Activated naive CD4-positive, alpha-beta T cell treated with anti-CD3 and anti-CD28 coated beads, Interleukin-2, amount 50 U/mL, for 72 hours (primary cell): ENCODE results near the gene UPF1. TPM values are rescaled to one million over a fixed set of nuclear protein-coding genes. Genes with fewer than 3 reads are reported as not detected.

Experiments
- ATAC-seq, 2 donors: fragments of 150-1000 bp; cut with Tn5 transposase; 2 replicates each; pipeline ENCODE4 v1.10.0; 2021; ENCODE audit warnings: mild to moderate bottlenecking in 2 of 2, moderate library complexity in 2 of 2
- DNase-seq, 2 donors: peaks; one replicate each; pipeline ENCODE4 v3.0.0; 2021 to 2022; ENCODE audit warnings: low spot score in 2 of 2
- H3K27ac Mint-ChIP-seq, 2 donors: one replicate each; pipeline ENCODE4 v1.8.0; 2022; ENCODE audit warnings: mild to moderate bottlenecking in 2 of 2, mixed read lengths in 2 of 2
- H3K36me3 Mint-ChIP-seq, 2 donors: one replicate each; pipeline ENCODE4 v1.8.0; 2022; ENCODE audit warnings: mixed read lengths in 2 of 2
- H3K9me3 Mint-ChIP-seq, 2 donors: one replicate each; pipeline ENCODE4 v1.8.0; 2022; ENCODE audit warnings: mixed read lengths in 2 of 2
- total RNA-seq, 2 donors: library from RNA; stranded (reverse); gene quantifications; one replicate each; pipeline ENCODE4 v1.2.3, GENCODE V29; 2022

Gene UPF1
- total RNA-seq, 2 donors from 2014 or later: 81.6 to 109 TPM

DNA sequence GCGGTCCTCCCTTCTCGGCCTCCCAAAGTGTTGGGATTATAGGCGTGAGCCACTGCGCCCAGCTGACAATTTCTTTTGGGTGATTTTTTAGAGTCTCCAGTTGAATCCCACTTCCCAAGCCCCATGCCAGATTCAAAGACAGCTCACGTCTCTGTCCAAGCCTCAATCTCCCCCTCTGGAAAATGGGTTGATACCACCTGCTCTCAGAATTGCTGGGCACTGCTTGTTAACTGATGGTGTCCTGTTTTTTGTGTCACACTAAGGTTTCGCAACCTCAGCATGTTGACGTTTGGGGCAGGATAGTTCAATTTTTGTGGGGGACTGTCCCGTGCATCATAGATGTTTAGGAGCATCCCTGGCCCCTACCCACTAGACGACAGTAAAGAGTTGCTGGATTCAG is 14.2 kb upstream of the UPF1 start:
- ATAC-seq (no peak), DNase-seq (no peak)
- H3K36me3 Mint-ChIP-seq: no peaks in the 10 kb centered on the region
- H3K27ac Mint-ChIP-seq: no peak overlapping the region
- H3K9me3 Mint-ChIP-seq: no peaks in the 10 kb centered on the region

DNA sequence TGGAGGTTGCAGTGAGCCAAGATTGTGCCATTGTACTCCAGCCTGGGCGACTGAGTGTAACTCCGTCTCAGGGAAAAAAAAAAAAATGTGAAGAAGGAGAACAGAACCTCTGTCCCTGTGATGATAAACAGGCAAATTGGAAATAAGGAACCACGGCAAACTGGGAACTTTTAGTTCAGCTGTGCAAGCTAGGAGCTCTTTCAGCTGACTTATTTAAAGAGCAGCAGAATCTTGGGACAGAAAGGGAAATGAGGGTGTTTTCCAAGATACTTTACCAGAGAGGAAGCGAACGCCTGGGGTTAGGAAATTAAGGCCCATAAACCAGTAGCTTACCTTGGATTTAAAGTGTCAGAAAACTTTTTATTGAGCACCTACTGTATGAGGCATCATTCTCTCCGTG is 3.0 kb upstream of the UPF1 start:
- Mint-ChIP-seq H3K36me3 (peaks cover 14 to 19% of the 10 kb centered on the region in 2 donors), H3K27ac (no peak overlapping the region), H3K9me3 (no peaks in the 10 kb centered on the region)
- no peak for ATAC-seq
- DNase-seq: no peak

- no peak for DNase-seq
- ATAC-seq: no peak
- Mint-ChIP-seq H3K9me3 (no peaks in the 10 kb centered on the region), H3K36me3 (peaks cover 27 to 34% of the 10 kb centered on the region in 2 donors), H3K27ac (no peak overlapping the region)
Observed at GRCh38 chr19:18830488-18830887, 1.3 kb upstream of the UPF1 start.

DNA sequence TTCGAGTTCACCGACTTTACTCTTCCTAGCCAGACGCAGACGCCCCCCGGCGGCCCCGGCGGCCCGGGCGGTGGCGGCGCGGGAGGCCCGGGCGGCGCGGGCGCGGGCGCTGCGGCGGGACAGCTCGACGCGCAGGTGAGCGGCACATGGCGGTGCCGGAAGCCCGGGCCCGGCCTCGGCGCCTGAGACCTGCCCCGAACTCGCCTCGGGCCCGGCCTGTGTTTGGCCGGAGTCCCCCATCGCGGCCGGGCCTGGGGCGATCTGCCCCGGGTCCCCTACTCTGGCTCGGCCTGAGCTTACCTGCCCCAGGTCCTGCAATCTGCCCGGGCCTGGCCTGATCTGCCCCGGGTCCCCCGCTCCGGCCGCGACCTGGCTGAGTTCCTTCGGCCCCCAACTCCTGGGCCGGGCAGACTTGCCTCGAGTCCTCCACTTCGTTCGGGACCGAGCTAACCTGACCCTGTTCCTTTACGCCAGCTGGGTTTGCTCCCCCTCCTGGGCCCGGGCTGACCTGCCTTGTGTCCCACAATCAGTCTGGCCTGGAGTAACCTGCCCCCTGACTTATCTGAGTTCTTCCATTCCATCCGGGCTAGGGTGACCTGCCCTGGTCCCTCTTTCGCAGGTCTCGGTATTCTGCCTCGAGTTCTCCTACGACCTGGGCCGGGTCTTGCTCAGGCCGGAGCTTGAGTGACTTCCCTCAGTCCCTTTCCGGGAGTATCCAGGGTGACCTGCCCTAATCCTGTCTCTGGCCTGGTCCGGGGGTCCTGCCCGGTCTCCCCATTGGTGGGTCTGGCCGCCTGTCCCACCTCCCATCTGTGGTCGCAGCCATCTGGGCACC is 764 bp downstream of the UPF1 start:
- peak overlapping the region; percentile 92 to 98 for H3K27ac Mint-ChIP-seq
- ATAC-seq: peak; percentile 60 to 61
- H3K9me3 Mint-ChIP-seq: no peaks in the 10 kb centered on the region
- H3K36me3 Mint-ChIP-seq: peaks cover 27 to 42% of the 10 kb centered on the region in 2 donors
- DNase-seq: peak in 1 of 2 donors; percentile 36

- Mint-ChIP-seq H3K9me3 (no peaks in the 10 kb centered on the region), H3K36me3 (peaks cover 27 to 46% of the 10 kb centered on the region in 2 donors)
Observed at GRCh38 chr19:18833141-18833476, 1.4 kb downstream of the UPF1 start.

DNA sequence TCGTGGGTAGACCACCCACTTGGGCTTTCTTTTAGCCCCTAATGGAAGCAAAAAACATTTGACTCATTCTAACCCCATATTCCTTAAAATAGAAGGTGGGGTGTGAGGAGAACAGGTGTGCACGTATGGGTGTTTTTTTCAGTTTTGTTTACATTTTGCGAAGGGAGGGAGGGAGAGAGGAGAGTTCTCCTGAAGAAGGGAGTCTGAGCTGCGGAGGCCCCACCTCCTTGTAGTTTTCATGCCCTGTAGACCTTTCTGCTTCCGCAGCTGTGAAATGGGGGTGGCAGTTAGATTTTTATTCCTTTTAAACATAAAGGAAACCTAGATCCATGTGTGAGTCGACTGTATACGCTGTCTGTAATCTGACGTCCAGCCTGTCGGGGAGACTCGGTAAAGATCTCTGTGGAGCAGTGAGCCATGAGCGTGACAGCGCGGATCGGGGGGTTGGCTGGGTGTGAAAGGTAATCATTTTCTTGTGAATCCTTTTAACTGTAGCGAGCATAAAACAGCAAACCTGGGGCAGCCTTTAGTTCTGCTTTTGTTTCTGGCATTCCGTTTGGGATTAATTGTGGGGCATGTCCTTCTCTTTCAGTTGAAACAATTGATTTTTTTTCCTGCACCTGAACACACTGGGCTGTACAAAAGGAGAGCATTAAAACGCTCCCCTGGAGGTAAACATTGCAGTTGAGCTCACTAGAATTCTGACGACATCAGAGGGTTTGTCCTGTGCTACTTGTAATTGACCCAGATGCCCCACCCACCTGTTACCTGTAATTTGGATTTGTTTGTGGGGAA is 2.3 kb downstream of the UPF1 start:
- no peaks in the 10 kb centered on the region for H3K9me3 Mint-ChIP-seq
- ATAC-seq: no peak
- H3K27ac Mint-ChIP-seq: peak overlapping the region; percentile 84 to 92
- DNase-seq: no peak
- H3K36me3 Mint-ChIP-seq: peaks cover 27 to 46% of the 10 kb centered on the region in 2 donors

More at GRCh38 chr19:18833141-18833476, 1.4 kb downstream of the UPF1 start:
- ATAC-seq (no peak), DNase-seq (peak in 1 of 2 donors; percentile 23)
- peak overlapping the region; percentile 92 to 98 for H3K27ac Mint-ChIP-seq

DNA sequence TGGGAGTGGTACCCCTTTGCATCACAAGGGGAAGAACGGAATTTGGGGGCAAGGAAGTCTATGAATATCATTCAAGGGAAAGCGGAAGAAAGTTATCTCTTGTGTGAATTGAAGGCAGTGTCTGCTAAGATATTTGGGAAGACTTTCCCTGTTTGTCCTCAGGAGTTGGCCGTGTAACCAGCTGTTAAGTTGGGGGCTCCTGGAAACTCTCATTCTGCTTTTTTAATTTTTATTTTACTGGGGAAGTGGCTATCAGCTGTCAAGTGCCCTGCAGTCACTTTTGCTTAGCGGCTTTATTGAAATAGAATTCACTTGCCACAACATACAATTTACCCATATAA is 2.9 kb downstream of the UPF1 start:
- Mint-ChIP-seq H3K36me3 (peaks cover 27 to 46% of the 10 kb centered on the region in 2 donors), H3K9me3 (no peaks in the 10 kb centered on the region), H3K27ac (peak overlapping the region; percentile 84 to 92)
- DNase-seq (no peak), ATAC-seq (no peak)

DNA sequence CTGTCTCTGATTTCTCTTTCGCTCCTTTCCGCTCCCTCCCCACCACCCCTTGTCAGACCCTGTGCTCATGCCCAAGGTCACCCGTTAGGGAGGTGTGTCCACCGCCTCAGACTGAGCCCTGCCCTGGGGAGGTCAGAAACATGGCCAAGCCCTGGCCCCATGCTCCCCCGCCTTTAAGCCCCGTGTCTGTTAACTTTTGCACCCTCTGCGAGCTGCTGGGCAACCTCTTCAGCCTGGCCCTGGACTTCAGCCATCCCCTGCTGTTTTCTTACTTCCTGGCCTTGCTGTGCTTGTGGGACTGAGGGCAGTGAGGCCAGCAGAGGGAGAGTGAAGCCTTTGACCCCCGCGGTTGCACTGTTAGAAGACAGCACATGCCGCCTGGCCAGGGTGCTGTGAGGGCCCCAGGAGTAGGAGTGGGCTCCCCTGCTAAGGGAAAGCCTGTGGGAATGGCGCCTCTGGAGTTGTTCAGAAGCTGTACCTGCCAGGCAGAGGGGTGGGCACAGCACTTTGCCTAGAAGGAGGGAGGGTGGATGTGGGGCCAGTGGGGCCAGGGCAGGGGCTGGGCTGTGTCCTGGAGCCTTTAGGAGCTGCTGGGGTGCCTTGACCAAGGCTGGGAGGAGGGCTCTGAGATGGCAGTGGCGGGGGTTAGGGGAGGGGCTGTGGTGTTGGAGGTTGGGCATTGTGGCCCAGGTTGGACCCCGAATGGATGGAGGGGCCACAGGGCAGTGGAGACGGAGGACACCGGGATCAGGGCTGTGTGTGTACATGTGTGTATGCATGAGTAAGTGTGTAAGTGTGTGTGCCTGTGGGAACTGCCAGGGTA is 7.9 kb downstream of the UPF1 start:
- ATAC-seq (no peak), DNase-seq (no peak)
- Mint-ChIP-seq H3K27ac (peak overlapping the region; percentile 68 to 72), H3K9me3 (no peaks in the 10 kb centered on the region), H3K36me3 (peaks cover 7 to 29% of the 10 kb centered on the region in 2 donors)

DNA sequence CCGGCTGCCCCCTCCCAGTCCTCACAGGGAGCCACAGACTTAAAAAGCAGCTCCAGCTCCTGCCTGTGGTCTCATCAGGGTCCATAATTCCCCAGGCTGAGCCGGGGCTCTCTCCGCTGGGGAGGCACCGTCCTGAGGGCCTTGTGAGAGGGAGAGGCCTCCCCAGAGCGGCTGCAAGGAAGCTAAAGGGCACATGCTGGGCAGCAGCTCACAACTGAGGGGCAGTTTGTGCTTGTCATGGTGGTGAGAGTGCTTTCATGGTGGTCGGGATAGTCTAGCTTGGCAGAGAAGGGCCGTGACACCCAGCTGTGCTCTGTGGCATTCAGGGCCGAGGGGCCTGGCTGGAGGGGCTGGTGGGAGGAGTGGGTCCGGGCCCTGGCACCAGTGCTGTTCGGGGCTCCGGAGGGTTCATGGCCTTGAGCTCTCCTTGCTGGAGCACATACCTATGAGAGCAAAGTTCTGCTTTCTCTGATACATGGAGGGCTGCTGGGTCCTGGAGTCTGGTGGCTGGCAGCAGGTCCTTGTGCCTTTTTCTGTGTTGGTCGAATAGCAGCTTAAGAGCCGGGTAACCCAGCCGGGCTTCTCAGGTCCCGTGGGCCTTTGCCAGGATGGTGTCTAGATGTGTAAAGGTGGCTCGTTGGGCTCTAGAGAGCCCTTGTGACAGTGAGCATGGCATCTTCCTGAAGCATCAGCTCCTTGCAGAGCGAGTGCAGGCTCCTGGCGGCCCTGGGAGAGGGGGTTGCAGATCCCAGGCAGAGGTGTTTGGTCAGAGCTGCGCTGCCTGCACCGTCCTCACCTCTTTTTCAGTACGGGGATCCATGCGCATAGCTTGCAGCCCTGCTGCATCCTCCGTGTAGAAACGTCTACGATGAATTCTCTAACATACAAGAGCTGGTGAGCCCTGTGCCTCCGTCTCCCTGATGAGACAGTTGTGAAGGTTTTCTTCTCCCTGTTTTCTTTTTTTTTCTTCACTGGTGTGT is 8.8 kb downstream of the UPF1 start:
- peaks cover 0 to 23% of the 10 kb centered on the region in 2 donors for H3K36me3 Mint-ChIP-seq

GRCh38 chr19:18841400-18841799 is 9.6 kb downstream of the UPF1 start:
- Mint-ChIP-seq H3K27ac (peak overlapping the region; percentile 44 to 61), H3K36me3 (peaks cover 0 to 17% of the 10 kb centered on the region in 2 donors), H3K9me3 (no peaks in the 10 kb centered on the region)
- DNase-seq: no peak
- ATAC-seq: no peak

More for the DNA sequence above, 8.8 kb downstream of the UPF1 start:
- Mint-ChIP-seq H3K9me3 (no peaks in the 10 kb centered on the region), H3K27ac (peak overlapping the region; percentile 44 to 72)
- ATAC-seq (no peak), DNase-seq (no peak)

DNA sequence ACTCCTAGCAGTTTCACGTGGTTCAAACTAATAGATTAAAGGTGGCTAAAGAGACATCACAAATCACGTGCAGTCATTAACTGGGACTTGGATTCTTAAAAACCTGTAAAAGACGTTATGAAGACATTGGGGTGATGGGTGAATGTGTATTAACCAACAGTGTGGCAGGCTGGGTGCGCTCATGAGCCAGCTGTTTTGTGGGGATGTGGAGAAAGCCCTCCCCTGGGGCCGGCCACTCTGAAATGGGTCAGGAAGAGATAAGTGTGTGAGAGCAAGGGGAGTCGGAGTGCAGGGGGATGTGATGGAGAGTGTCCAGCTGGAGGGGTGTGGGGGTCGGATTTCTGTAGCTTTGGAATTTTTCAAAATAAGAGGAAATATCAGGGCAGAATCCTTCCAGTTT is 10.4 kb downstream of the UPF1 start:
- H3K27ac Mint-ChIP-seq: peak overlapping the region in 1 of 2 donors; percentile 61
- no peak for ATAC-seq
- no peaks in the 10 kb centered on the region for H3K9me3 Mint-ChIP-seq
- no peak for DNase-seq
- H3K36me3 Mint-ChIP-seq: peaks cover 0 to 13% of the 10 kb centered on the region in 2 donors

- no peaks in the 10 kb centered on the region for H3K9me3 Mint-ChIP-seq
- DNase-seq (no peak), ATAC-seq (peak in 1 of 2 donors; percentile 12)
- H3K36me3 Mint-ChIP-seq: peaks cover 0 to 5% of the 10 kb centered on the region in 2 donors
- peak overlapping the region; percentile 68 to 73 for H3K27ac Mint-ChIP-seq
Observed at GRCh38 chr19:18843960-18844359, 12.2 kb downstream of the UPF1 start.

- Mint-ChIP-seq H3K9me3 (no peaks in the 10 kb centered on the region), H3K36me3 (peaks cover 0 to 5% of the 10 kb centered on the region in 2 donors), H3K27ac (peak overlapping the region; percentile 73 to 90)
- DNase-seq: no peak
- no peak for ATAC-seq
Observed at GRCh38 chr19:18844806-18845329, 13.1 kb downstream of the UPF1 start.

DNA sequence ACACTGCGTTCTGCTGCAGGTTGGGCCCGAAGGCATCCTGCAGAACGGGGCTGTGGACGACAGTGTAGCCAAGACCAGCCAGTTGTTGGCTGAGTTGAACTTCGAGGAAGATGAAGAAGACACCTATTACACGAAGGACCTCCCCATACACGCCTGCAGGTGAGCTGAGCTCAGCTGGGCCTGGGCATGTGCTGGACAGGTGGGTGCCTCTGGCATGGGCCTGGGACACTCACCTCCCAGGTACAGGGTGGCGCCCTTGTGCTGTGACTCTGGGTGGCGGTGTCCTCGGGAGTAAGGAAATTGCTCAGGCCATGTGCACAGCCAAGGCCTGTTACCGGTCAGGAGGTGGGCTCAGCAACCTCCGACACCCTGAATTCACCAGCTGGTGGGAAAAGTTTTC is 14.2 kb downstream of the UPF1 start:
- H3K27ac Mint-ChIP-seq: peak overlapping the region in 1 of 2 donors; percentile 45
- H3K36me3 Mint-ChIP-seq: peaks cover 0 to 5% of the 10 kb centered on the region in 2 donors
- ATAC-seq (no peak), DNase-seq (no peak)
- H3K9me3 Mint-ChIP-seq: no peaks in the 10 kb centered on the region

GRCh38 chr19:18846862-18847548 is 15.2 kb downstream of the UPF1 start:
- peak; percentile 55 to 65 for ATAC-seq
- peak in 1 of 2 donors; percentile 70 for DNase-seq
- Mint-ChIP-seq H3K36me3 (peaks cover 0 to 4% of the 10 kb centered on the region in 2 donors), H3K9me3 (no peaks in the 10 kb centered on the region), H3K27ac (peak overlapping the region in 1 of 2 donors; percentile 84)
